ENCODE data around the gene GMEB2. TPM values are rescaled to one million over a fixed set of nuclear protein-coding genes. Genes with fewer than 3 reads are reported as not detected.

GMEB2 gene
- total RNA-seq, 2 experiments from 2014 or later, result 20.5 to 21.6 TPM

DNA sequence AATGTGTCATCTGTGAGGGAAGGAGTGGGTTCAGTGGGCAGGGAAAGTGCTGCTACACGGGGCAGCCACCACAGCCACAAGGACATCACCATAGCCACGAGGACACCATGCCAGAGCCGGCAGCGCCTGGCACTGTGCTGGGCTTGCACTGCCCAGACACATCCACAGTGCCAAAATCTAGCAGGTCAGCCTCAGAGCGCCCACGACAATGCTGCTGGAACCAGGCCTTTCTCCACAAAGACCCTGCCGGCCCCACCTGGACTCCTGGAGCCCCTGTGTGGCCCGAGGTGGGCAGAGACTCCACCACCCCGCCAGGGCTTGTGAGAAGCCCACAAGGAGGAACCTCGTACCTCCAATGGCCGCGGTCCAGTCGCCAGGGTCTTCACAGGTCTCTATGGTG is 34.2 kb downstream of the GMEB2 start:
- no peaks in the 10 kb centered on the region for H3K9me3 Mint-ChIP-seq
- peaks cover 6% of the 10 kb centered on the region for H3K4me1 Mint-ChIP-seq
- H3K27me3 Mint-ChIP-seq, result no peaks in the 10 kb centered on the region
- ATAC-seq (ENCODE audit: low read depth), result no peak
- H3K27ac Mint-ChIP-seq, result no peak overlapping the region
- DNase-seq, result no peak
- peaks cover 18% of the 10 kb centered on the region for H3K36me3 Mint-ChIP-seq
- POLR2A ChIA-PET, result no interaction called here
- no peak overlapping the region for H3K4me3 Mint-ChIP-seq

DNA sequence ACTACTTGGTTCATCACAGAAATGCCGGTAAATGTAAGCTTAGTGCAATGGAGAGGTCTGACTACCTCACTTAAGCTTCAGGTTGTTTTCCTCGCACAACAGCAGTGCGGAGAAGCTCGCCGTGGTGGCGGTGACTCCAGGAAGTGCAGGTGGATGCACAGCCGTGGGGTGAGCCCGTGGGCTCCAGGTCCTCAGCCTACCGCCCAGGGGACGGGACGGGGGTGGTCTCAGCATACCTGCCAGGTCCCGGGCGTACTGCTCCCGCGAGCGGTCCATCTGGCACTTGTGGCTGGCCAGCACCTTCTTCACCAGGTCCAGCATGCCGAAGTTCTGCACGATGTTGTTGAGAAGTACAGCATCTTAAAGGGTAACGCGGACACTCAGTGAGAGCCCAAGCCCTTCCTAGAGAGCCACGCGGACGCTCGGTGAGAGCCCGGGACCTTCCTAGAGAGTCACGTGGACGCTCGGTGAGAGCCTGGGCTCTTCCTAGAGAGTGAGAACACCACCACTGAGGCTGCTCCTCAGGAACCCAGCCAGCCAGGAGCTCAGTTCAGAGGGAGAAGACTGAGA is 35.0 kb downstream of the GMEB2 start:
- H3K4me1 Mint-ChIP-seq, result peaks cover 6% of the 10 kb centered on the region
- ATAC-seq (ENCODE audit: low read depth), result no peak
- H3K4me3 Mint-ChIP-seq, result no peak overlapping the region
- POLR2A ChIA-PET, result no interaction called here
- no peaks in the 10 kb centered on the region for H3K9me3 Mint-ChIP-seq
- no peak for DNase-seq
- H3K27me3 Mint-ChIP-seq, result no peaks in the 10 kb centered on the region
- H3K36me3 Mint-ChIP-seq, result peaks cover 18% of the 10 kb centered on the region
- H3K27ac Mint-ChIP-seq, result no peak overlapping the region

DNA sequence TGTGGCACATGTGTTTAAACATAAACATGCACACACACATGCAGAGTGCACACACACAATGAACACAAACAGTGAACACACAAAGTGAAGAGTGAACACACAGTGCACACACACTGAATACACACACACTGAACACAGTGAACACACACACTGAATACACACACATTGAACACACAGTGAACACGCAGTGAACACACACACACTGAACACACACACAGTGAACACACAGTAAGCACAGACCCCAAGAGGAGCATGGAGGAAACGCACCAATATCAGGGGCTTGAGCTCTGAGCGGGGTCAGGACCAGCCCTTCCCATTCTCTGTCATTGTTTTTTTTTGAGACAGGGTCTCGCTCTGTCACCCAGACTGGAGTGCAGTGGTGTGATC is 35.8 kb downstream of the GMEB2 start:
- DNase-seq, result no peak
- H3K4me1 Mint-ChIP-seq, result peaks cover 6% of the 10 kb centered on the region
- POLR2A ChIA-PET, result no interaction called here
- H3K4me3 Mint-ChIP-seq, result no peak overlapping the region
- no peak overlapping the region for H3K27ac Mint-ChIP-seq
- H3K36me3 Mint-ChIP-seq, result peaks cover 18% of the 10 kb centered on the region
- H3K27me3 Mint-ChIP-seq, result no peaks in the 10 kb centered on the region
- no peak for ATAC-seq (ENCODE audit: low read depth)
- no peaks in the 10 kb centered on the region for H3K9me3 Mint-ChIP-seq

DNA sequence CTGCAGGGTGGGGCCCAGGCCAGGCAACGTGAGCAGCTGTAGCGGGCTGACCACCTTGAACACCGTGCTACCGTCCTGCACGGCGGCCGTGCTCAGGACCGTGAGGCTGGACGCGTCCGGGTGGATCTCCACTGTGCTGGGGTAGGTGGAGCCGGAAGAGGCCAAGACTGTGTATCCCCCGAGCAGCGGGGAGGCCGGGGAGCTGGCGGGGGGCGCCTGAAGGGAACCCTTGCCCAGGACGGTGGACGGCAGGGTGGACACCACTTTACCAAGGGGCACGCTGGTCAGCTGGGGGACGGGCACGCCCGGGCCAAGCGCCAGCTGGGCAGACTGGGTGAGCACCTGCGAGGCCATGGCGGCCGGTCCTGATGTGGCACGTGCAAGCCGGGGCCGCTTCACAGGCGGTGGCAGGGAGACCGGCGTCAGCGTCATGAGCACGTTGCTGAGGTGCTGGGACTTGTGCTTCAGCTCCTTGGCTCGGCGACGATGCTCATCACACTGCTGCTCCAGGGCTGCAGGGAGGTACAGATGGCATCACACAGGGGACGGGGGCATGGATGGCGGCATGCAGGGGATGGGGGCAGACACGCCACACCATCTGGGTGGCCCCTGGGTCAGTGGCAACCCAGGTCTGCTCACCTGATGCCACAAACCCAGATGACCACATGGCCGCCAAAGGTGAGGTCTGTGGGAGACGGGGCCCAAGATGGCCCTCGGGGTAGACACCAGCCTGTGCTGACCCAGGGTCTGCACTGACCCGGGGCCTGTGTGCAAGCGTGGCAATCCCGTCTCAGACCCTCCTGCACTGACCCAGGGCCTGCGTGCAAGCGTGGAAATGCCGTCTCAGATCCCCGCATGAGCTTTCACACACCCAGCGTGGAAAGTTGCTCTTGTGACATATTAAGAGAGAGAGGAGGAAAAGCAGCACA is 36.4 kb downstream of the GMEB2 start:
- no peak overlapping the region for H3K27ac Mint-ChIP-seq
- H3K4me3 Mint-ChIP-seq, result no peak overlapping the region
- no peaks in the 10 kb centered on the region for H3K27me3 Mint-ChIP-seq
- ATAC-seq (ENCODE audit: low read depth) (no peak), DNase-seq (no peak)
- peaks cover 17% of the 10 kb centered on the region for H3K36me3 Mint-ChIP-seq
- POLR2A ChIA-PET, result no interaction called here
- no peaks in the 10 kb centered on the region for H3K9me3 Mint-ChIP-seq
- H3K4me1 Mint-ChIP-seq, result peaks cover 6% of the 10 kb centered on the region

DNA sequence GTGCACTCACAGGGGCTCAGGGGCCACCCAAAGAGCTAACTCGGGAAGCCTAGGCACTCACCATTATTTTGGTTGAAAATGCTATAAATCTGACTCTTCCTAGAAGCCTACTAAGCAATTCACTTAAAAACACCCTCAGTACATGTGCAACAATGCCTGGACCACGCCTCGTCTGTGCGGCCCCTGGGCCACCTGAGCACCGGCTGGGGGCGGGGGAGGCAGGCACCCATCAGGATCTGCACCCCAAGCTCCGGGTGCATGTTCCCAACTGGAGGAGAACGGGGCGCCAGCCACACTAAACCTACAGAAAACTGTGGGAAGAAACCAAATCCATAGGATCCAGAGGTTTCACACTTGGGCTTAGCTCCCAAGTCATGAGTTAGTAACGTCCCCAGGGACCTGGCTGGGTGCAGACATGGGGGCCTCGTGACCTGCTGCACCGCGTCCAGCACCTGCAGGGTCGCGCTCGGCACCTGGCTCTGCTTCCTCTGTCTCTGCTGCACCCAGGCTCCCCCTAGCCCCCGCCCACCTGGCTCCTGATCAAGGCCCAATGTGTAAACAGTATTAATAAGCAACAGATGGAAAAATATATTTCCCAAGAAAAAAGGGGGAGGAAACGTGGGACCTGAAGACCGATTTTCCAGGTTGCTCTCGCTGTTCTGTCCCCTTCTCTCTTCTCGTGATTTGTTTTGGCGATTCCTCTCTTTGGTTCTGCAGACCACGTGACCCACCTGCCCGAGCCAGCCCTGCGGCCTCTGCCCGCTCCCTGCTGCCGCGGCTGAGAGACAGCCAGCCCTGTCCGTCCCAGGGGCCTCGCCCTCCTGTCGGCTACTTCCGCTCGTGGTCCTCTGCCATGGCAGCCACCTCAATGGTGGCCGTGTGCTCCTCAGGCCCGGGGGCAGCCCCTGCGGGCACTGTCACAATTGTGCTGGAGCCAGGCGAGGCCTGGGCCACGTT is 37.4 kb downstream of the GMEB2 start:
- H3K36me3 Mint-ChIP-seq, result peaks cover 11% of the 10 kb centered on the region
- no peak for ATAC-seq (ENCODE audit: low read depth)
- POLR2A ChIA-PET, result no interaction called here

DNA sequence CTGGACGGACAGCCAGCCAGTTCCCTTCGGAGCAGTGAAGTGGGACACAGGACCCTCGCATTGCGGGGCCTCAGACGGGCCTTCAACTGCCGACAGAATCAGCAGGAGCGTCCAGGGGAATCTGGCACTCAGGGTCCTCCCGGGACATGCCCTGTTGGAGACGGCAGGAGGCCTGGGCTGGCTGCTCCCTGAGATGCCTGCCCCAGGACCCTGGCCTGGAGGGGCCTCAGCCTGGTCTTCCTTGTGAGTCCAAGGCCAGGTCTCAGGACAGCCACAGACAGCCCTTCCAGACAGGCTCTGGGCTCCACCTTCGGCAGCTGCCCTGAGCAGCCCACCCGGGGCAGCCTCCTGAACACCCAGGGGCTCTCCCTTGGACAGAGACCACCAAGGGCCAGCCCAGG is 38.3 kb downstream of the GMEB2 start:
- POLR2A ChIA-PET, result interaction anchor here (1.0 kb wide), 1 partner anchor 68 kb away, joined by 3 read pairs; no protein-coding TSS in a partner anchor
- H3K36me3 Mint-ChIP-seq, result peaks cover 11% of the 10 kb centered on the region

More for the DNA sequence above, 37.4 kb downstream of the GMEB2 start:
- Mint-ChIP-seq H3K9me3 (no peaks in the 10 kb centered on the region), H3K27ac (no peak overlapping the region), H3K4me3 (no peak overlapping the region), H3K27me3 (no peaks in the 10 kb centered on the region), H3K4me1 (peaks cover 6% of the 10 kb centered on the region)
- no peak for DNase-seq

DNA sequence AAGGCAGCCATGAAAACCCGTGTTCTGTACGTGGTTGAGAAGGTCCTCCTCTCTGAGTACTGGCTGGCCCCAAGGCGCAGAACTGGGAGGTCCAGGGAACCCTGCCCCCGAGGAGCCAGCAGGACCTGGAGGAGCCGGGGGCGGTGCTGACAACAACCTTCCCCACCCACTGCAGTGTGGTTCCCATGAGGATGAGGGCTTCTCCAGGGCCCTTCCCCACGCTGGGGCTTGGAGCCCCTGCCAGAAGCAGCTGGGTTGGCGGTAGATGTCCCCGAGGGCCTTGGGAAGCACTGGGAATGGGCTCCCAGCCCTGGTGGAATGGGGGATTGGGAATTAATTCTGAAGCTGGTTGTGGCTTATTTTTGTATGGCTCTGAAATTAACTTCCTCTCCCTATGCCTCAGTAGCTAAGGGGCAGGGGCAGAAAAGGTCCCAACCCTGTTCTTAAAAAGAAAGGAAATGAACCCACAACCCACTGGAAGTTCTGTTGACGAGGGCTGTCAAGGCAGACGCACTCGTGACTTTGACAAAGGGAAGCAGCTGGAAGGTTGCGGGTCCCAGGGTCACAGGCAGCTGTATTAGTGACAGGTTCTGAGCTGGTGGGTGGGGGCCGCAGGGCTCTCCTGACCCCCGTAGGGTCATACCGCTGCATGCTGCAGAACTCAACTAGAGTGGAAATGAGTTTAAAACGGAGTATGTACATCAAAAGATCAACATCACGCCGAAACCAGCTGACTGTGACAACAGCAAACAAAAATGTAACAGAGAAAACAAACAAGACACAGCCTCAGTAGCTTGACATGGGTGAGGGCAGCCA is 38.9 kb downstream of the GMEB2 start:
- POLR2A ChIA-PET, result interaction anchor here (1.0 to 1.2 kb wide), 2 partner anchors 14 to 67 kb away, joined by 3 to 5 read pairs; partner anchors contain the start of gene HELZ2
- no peak for DNase-seq
- H3K9me3 Mint-ChIP-seq, result no peaks in the 10 kb centered on the region

More for the DNA sequence above, 38.3 kb downstream of the GMEB2 start:
- Mint-ChIP-seq H3K27ac (no peak overlapping the region), H3K4me3 (no peak overlapping the region), H3K4me1 (peaks cover 6% of the 10 kb centered on the region), H3K9me3 (no peaks in the 10 kb centered on the region), H3K27me3 (no peaks in the 10 kb centered on the region)
- ATAC-seq (ENCODE audit: low read depth) (no peak), DNase-seq (no peak)

DNA sequence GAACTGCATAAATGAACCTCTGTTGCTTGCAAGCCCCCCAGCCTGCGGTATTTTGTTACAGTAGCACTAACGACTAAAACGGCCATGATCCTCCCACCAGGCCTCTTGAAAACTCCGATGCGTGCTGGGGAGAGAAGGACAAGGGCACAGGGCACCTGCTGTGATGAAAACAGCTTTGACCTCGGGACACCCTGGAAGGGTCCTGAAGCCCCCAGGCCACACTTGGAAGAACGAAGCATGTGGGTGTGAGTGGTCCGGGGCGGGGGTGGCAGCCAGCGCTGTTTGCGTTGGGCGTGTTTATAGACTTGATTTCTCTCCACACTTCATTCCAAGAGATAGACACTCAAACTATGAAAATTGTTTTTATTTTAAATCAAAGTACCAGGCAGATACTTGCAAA is 39.6 kb downstream of the GMEB2 start:
- no peak overlapping the region for H3K4me3 Mint-ChIP-seq
- peaks cover 11% of the 10 kb centered on the region for H3K36me3 Mint-ChIP-seq
- no peak for DNase-seq
- POLR2A ChIA-PET, result interaction anchor here (1.2 kb wide), 1 partner anchor 13 kb away, joined by 5 read pairs; the partner anchor contains the start of gene HELZ2
- H3K27ac Mint-ChIP-seq, result no peak overlapping the region
- H3K27me3 Mint-ChIP-seq, result peaks cover 4% of the 10 kb centered on the region
- no peaks in the 10 kb centered on the region for H3K9me3 Mint-ChIP-seq
- no peak for ATAC-seq (ENCODE audit: low read depth)
- H3K4me1 Mint-ChIP-seq, result peaks cover 6% of the 10 kb centered on the region

More for the DNA sequence above, 38.9 kb downstream of the GMEB2 start:
- Mint-ChIP-seq H3K4me3 (no peak overlapping the region), H3K27ac (no peak overlapping the region), H3K36me3 (peaks cover 11% of the 10 kb centered on the region), H3K27me3 (peaks cover 4% of the 10 kb centered on the region), H3K4me1 (peaks cover 6% of the 10 kb centered on the region)
- no peak for ATAC-seq (ENCODE audit: low read depth)

DNA sequence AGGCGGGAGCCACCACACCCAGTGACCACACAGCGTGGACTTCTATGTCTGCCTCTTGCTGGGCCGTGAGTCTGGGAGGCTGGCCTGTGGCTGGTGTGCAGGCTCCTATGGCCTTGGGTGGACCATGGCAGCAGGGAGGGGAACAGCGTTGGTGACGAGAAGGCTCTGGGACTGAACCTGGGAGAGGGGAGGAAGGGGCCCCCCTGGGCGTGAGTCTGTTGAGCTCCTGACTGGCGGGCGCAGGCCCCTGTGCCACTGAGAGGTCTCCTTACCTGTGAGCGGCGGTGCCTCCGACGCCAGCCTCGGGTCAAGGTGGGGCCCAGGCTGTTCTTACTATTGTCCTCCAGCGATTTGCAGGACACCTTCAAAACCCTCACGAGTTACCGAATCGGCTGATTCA is 40.1 kb downstream of the GMEB2 start:
- H3K4me1 Mint-ChIP-seq, result peaks cover 6% of the 10 kb centered on the region
- no peak overlapping the region for H3K4me3 Mint-ChIP-seq
- POLR2A ChIA-PET, result no interaction called here
- peaks cover 4% of the 10 kb centered on the region for H3K27me3 Mint-ChIP-seq
- ATAC-seq (ENCODE audit: low read depth), result no peak
- no peak overlapping the region for H3K27ac Mint-ChIP-seq
- H3K9me3 Mint-ChIP-seq, result no peaks in the 10 kb centered on the region
- H3K36me3 Mint-ChIP-seq, result peaks cover 11% of the 10 kb centered on the region
- no peak for DNase-seq

DNA sequence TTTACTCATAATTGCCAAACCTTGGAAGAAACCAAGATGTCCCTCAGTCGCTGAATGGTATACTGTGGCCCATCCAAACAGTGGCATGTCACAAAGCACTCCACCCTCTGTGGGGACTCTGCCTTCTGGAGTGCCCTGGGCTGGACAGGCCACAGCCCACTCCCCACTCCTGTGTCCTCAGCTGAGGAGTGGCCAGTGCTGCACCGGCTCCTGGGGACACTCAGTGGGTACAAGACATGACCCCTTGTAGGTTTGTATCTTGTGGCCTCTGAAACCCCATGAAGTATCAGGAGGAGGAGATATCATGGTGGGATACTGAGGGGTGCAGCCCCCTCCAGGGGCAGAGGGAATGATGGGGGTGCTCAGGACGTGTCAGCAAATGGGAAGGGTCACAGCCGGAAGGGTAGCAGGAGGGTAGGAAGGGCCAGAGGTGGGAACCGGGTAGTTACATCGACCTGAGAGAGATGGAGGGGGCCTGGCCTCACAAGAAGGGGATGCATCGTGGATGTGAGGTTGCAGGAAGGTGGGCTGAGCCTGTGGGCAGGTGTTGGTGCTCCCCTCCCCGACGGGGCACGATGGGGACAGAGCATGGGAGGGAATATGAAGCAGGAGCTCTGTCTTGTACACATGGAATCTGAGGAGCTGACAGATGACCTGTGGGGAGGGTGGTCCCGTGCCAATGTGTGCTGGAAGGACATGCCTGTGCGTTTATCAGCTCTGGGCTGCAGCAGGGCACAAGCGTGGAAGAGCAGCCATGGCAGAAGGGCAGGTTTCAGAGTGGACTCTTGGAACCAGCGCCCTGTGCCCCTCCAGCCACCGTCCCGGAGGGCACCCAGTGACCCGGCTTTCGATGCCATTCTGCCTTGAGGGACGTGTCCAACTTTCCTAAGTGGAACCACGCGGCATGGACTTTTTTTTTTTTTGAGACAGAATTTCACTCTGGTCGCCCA is 41.0 kb downstream of the GMEB2 start:
- POLR2A ChIA-PET, result interaction anchor here (0.9 kb wide), 1 partner anchor 72 kb away, joined by 3 read pairs; the partner anchor contains the start of gene RTEL1
- ATAC-seq (ENCODE audit: low read depth) (no peak), DNase-seq (no peak)
- H3K27ac Mint-ChIP-seq, result no peak overlapping the region
- H3K4me3 Mint-ChIP-seq, result no peak overlapping the region
- H3K36me3 Mint-ChIP-seq, result peaks cover 7% of the 10 kb centered on the region
- peaks cover 5% of the 10 kb centered on the region for H3K27me3 Mint-ChIP-seq
- H3K9me3 Mint-ChIP-seq, result no peaks in the 10 kb centered on the region
- H3K4me1 Mint-ChIP-seq, result peaks cover 5% of the 10 kb centered on the region

DNA sequence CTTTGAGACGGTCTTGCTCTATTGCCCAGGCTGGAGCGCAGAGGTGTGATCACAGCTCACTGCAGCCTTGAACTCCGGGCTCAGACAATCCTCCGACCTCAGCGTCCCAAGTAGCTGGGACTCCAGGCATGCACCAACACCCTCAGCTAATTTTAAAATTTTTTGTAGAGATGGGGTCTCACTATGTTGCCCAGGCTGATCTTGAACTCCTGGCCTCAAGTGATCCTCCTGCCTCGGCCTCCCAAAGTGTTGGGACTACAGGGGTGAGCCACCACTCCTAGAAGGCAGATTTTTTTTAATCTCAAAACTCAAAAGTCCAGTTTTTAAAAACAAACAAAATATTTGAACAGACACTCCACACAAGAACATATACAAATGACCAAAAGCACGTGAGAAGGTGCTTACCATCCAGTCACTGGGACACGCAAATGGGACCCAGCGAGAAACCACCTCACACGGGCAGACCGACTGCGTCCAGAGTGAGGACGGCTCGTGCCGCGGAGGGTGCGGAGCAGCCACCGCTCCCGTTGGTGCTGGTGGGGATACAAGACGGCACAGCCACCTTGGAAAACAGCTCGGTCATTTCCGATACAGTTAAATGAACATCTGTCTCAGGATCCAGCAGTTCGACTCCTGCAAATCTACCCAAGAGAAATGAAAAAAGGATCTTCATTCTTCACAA is 44.4 kb downstream of the GMEB2 start:
- DNase-seq (no peak), ATAC-seq (ENCODE audit: low read depth) (no peak)
- no peak overlapping the region for H3K27ac Mint-ChIP-seq
- peaks cover 15% of the 10 kb centered on the region for H3K27me3 Mint-ChIP-seq
- H3K9me3 Mint-ChIP-seq, result no peaks in the 10 kb centered on the region
- H3K36me3 Mint-ChIP-seq, result no peaks in the 10 kb centered on the region
- no peaks in the 10 kb centered on the region for H3K4me1 Mint-ChIP-seq
- no peak overlapping the region for H3K4me3 Mint-ChIP-seq
- POLR2A ChIA-PET, result interaction anchor here (1.6 kb wide), 1 partner anchor 43 kb away, joined by 3 read pairs; no protein-coding TSS in a partner anchor

Measured in activated naive CD8-positive, alpha-beta T cell treated with anti-CD3 and anti-CD28 coated beads, Interleukin-2, amount 10 ng/mL, durations not matched to agents 7 days and 5 days (primary cell).